AG04449 (cell line): ENCODE data around the gene SYNE4.

Source experiments
- CTCF ChIA-PET: fragments of 350-600 bp; formaldehyde crosslinking; extraction: SDS; loops from one replicate; lab custom pipeline; 2021; ENCODE audit warnings: antibody characterized with exemption; lab: Yijun Ruan, JAX
- POLR2A ChIA-PET: fragments of 400-600, 350-600 bp; formaldehyde crosslinking; extraction: SDS; loops from one replicate; lab custom pipeline; 2020; ENCODE audit warnings: antibody characterized with exemption, inconsistent platforms; lab: Yijun Ruan, JAX
- DNase-seq: peaks from one replicate; pipeline ENCODE4 v3.0.0-alpha.2; 2010; ENCODE audit warnings: low read depth, low spot score
- H3K4me3 ChIP-seq: 2 replicates; pipeline ENCODE4 v1.5.1; 2011; ENCODE audit warnings: low read depth, mild to moderate bottlenecking, control low read depth, low read length
- CTCF ChIP-seq: IDR thresholded peaks from one replicate; pipeline ENCODE4 v1.5.1; 2011; ENCODE audit warnings: mild to moderate bottlenecking, moderate library complexity, low read length, control low read depth, inconsistent platforms; ENCODE audit not compliant: insufficient read depth; ENCODE audit errors: missing control alignments

SYNE4 gene

GRCh38 chr19:36027696-36028095 lies 19.1 kb upstream of the SYNE4 start:
- CTCF ChIA-PET, result interaction anchor here (1.0 kb wide), 1 partner anchor 20 kb away, joined by 4 read pairs; no protein-coding TSS in a partner anchor

GRCh38 chr19:36026091-36026876 lies 17.7 kb upstream of the SYNE4 start:
- H3K4me3 ChIP-seq, result no peak overlapping the region
- POLR2A ChIA-PET, result no interaction called here
- CTCF ChIA-PET, result no interaction called here
- TF ChIP-seq CTCF, result no peak
- no peak for DNase-seq

More at GRCh38 chr19:36027696-36028095, 19.1 kb upstream of the SYNE4 start:
- no peak for TF ChIP-seq CTCF
- no peak for DNase-seq
- POLR2A ChIA-PET, result no interaction called here
- H3K4me3 ChIP-seq, result no peak overlapping the region

GRCh38 chr19:36025541-36025940 lies 16.9 kb upstream of the SYNE4 start:
- CTCF ChIA-PET, result no interaction called here
- POLR2A ChIA-PET, result no interaction called here
- TF ChIP-seq CTCF, result no peak
- no peak for DNase-seq
- H3K4me3 ChIP-seq, result no peak overlapping the region

- CTCF ChIA-PET, result interaction anchor here (0.6 kb wide), 1 partner anchor 56 kb away, joined by 3 read pairs; no protein-coding TSS in a partner anchor
These were observed 14.8 kb upstream of the SYNE4 start for GRCh38 chr19:36023432-36023831.

GRCh38 chr19:36019061-36019670 lies 10.6 kb upstream of the SYNE4 start:
- TF ChIP-seq CTCF, result no peak
- POLR2A ChIA-PET, result interaction anchor here (0.7 kb wide), 1 partner anchor 25 kb away, joined by 4 read pairs; no protein-coding TSS in a partner anchor
- CTCF ChIA-PET, result no interaction called here

More at GRCh38 chr19:36023432-36023831, 14.8 kb upstream of the SYNE4 start:
- no peak for TF ChIP-seq CTCF
- POLR2A ChIA-PET, result no interaction called here
- no peak for DNase-seq
- H3K4me3 ChIP-seq, result no peak overlapping the region

More at GRCh38 chr19:36019061-36019670, 10.6 kb upstream of the SYNE4 start:
- no peak overlapping the region for H3K4me3 ChIP-seq
- no peak for DNase-seq
